Thyroid gland (tissue), 4 donors: ENCODE measurements around the gene BUD13.

Source experiments
- CTCF ChIP-seq, 6 experiments: fragments of 200-600 bp in 3 of 6; fragments of 450-650 bp in 3 of 6; sonication (generic) in 3 of 6; IDR thresholded peaks; one replicate each; pipeline ENCODE4 v1.5.1; 2016 to 2019; ENCODE audit warnings: antibody characterized with exemption in 6 of 6, mild to moderate bottlenecking in 2 of 6, inconsistent platforms in 1 of 6, moderate library complexity in 1 of 6
- POLR2A ChIP-seq, 2 donors: fragments of 450-650 bp; IDR thresholded peaks; one replicate each; pipeline ENCODE4 v1.6.1; 2017; ENCODE audit warnings: antibody characterized with exemption in 2 of 2, mild to moderate bottlenecking in 2 of 2, moderate library complexity in 1 of 2

DNA sequence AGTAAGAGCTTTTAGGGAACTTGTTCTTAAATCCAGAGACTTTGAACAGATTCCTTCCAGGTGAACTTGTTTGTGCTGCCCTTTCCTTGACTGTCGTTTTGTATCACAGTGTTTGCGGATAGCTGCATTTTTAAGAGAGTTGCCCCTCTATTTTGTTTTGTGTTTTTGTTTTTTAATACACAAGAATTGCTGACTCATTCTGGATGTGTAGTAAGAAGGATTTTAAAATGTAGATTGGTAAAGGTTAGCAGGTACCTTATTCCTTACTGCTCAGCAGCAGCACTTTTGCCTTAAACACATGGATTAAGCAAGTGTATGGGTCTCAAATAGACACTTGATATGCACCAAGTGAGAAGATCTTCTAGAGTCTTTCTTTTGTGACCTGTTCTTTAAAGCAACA lies 27.8 kb upstream of the BUD13 start:
- TF ChIP-seq POLR2A (IDR thresholded peaks at IDR 0.05) (no peak), CTCF (IDR thresholded peaks at IDR 0.05) (no peak)
